HG02852 (cell line): Measurements from ENCODE around the gene BTNL2.
A peak's percentile ranks its signal among the peaks of the same experiment; 100 is the strongest.

ENCODE experiments used
- ATAC-seq: cut with Tn5 transposase; IDR thresholded peaks from one replicate; pipeline ENCODE4 v1.9.1; 2021; ENCODE audit warnings: mild to moderate bottlenecking, moderate library complexity; ENCODE audit not compliant: unreplicated experiment

BTNL2 gene

GRCh38 chr6:32415521-32416019, 8.6 kb upstream of the BTNL2 start:
- no peak for ATAC-seq

- ATAC-seq = no peak
Observed at GRCh38 chr6:32413427-32414047, 6.6 kb upstream of the BTNL2 start.

- ATAC-seq = no peak
Observed at GRCh38 chr6:32411566-32412327, 4.8 kb upstream of the BTNL2 start.

- no peak for ATAC-seq
Observed at GRCh38 chr6:32410906-32411305, 3.9 kb upstream of the BTNL2 start.

GRCh38 chr6:32406197-32406596, 784 bp downstream of the BTNL2 start:
- no peak for ATAC-seq

GRCh38 chr6:32405656-32406055, 1.3 kb downstream of the BTNL2 start:
- no peak for ATAC-seq

GRCh38 chr6:32402812-32403211, 4.2 kb downstream of the BTNL2 start:
- no peak for ATAC-seq

GRCh38 chr6:32401284-32401963, 5.6 kb downstream of the BTNL2 start:
- ATAC-seq = no peak

- peak; percentile 83 for ATAC-seq
Observed at GRCh38 chr6:32397252-32397920, 9.6 kb downstream of the BTNL2 start.

- ATAC-seq = no peak
Observed at GRCh38 chr6:32396028-32396427, 11.0 kb downstream of the BTNL2 start.

- ATAC-seq = no peak
Observed at GRCh38 chr6:32393665-32394420, 13.1 kb downstream of the BTNL2 start.

GRCh38 chr6:32391505-32391904, 15.5 kb downstream of the BTNL2 start:
- ATAC-seq = no peak

GRCh38 chr6:32387589-32388340, 19.2 kb downstream of the BTNL2 start:
- no peak for ATAC-seq

- no peak for ATAC-seq
Observed at GRCh38 chr6:32386040-32386439, 20.9 kb downstream of the BTNL2 start.

- no peak for ATAC-seq
Observed at GRCh38 chr6:32382757-32383420, 24.1 kb downstream of the BTNL2 start.

- ATAC-seq = no peak
Observed at GRCh38 chr6:32379545-32379944, 27.4 kb downstream of the BTNL2 start.

GRCh38 chr6:32375739-32376529, 31.0 kb downstream of the BTNL2 start:
- ATAC-seq = no peak

- ATAC-seq = no peak
Observed at GRCh38 chr6:32371803-32372202, 35.2 kb downstream of the BTNL2 start, which contains the start of gene TSBP1. Gene TSBP1, minus strand, starts transcription at chr6:32371903. Its CDS starts 197 bp downstream, at chr6:32371706.
